IPS-NIHi7 (cell line): Measurements from ENCODE around the gene RWDD4.
A peak's percentile ranks its signal among the peaks of the same experiment; 100 is the strongest.

Experiments
- DNase-seq: peaks from one replicate; pipeline ENCODE4 v3.0.0; 2012; ENCODE audit warnings: mixed read lengths; ENCODE audit errors: extremely low spot score

RWDD4 gene

GRCh38 chr4:183600189-183600685 lies 58.7 kb downstream of the RWDD4 start:
- peak; percentile 60 for DNase-seq

- DNase-seq: no peak
Measured at GRCh38 chr4:183599690-183600089, 59.3 kb downstream of the RWDD4 start.

- no peak for DNase-seq
Measured at GRCh38 chr4:183599284-183599683, 59.7 kb downstream of the RWDD4 start.

GRCh38 chr4:183596067-183596757 lies 62.8 kb downstream of the RWDD4 start:
- no peak for DNase-seq

GRCh38 chr4:183594823-183595222 lies 64.2 kb downstream of the RWDD4 start:
- DNase-seq: no peak

- no peak for DNase-seq
Measured at GRCh38 chr4:183591301-183591700, 67.7 kb downstream of the RWDD4 start.
